Erythroblast (primary cell): ENCODE measurements around the gene FANCC.

ENCODE experiments used
- DNase-seq, 2 experiments: peaks; one replicate each; lab custom pipeline; 2025; lab: John Stamatoyannopoulos, UW
- GATA1 ChIP-seq: IDR thresholded peaks from 2 replicates; pipeline ENCODE4 v1.6.1; 2011; ENCODE audit warnings: low read depth, mild to moderate bottlenecking, control low read depth, low read length, moderate library complexity
- POLR2A ChIP-seq: IDR thresholded peaks from 2 replicates; pipeline ENCODE4 v1.6.1; 2011; ENCODE audit warnings: mild to moderate bottlenecking, low read length

FANCC gene

GRCh38 chr9:95086564-95086955 lies 230.9 kb downstream of the FANCC start:
- no peak for TF ChIP-seq GATA1
- no peak for TF ChIP-seq POLR2A
- DNase-seq = no peak

- no peak for TF ChIP-seq POLR2A
- TF ChIP-seq GATA1 = no peak
- no peak for DNase-seq
Measured at GRCh38 chr9:95085861-95086563, 231.5 kb downstream of the FANCC start.

- no peak for DNase-seq
- TF ChIP-seq GATA1 (no peak), POLR2A (no peak)
Measured at GRCh38 chr9:95085036-95085770, 232.3 kb downstream of the FANCC start.

GRCh38 chr9:95084254-95084934 lies 233.1 kb downstream of the FANCC start:
- DNase-seq = no peak
- TF ChIP-seq GATA1 (no peak), POLR2A (no peak)

- TF ChIP-seq POLR2A (no peak), GATA1 (no peak)
- no peak for DNase-seq
Measured at GRCh38 chr9:95083086-95083768, 234.3 kb downstream of the FANCC start.

GRCh38 chr9:95082401-95083084 lies 235.0 kb downstream of the FANCC start:
- no peak for TF ChIP-seq POLR2A
- no peak for TF ChIP-seq GATA1
- no peak for DNase-seq

- DNase-seq = no peak
- TF ChIP-seq POLR2A (no peak), GATA1 (no peak)
Measured at GRCh38 chr9:95081998-95082397, 235.5 kb downstream of the FANCC start.

GRCh38 chr9:95080961-95081647 lies 236.4 kb downstream of the FANCC start:
- DNase-seq = no peak
- no peak for TF ChIP-seq POLR2A
- TF ChIP-seq GATA1 = no peak

GRCh38 chr9:95079461-95079860 lies 238.0 kb downstream of the FANCC start:
- DNase-seq = no peak
- TF ChIP-seq POLR2A = no peak
- TF ChIP-seq GATA1 = no peak

- no peak for TF ChIP-seq GATA1
- no peak for TF ChIP-seq POLR2A
Measured at GRCh38 chr9:95078939-95079338, 238.6 kb downstream of the FANCC start.

GRCh38 chr9:95078511-95078910 lies 239.0 kb downstream of the FANCC start:
- DNase-seq = no peak
- TF ChIP-seq GATA1 (no peak), POLR2A (no peak)

More at GRCh38 chr9:95078939-95079338, 238.6 kb downstream of the FANCC start:
- DNase-seq = no peak

GRCh38 chr9:95077766-95078370 lies 239.6 kb downstream of the FANCC start:
- no peak for DNase-seq
- TF ChIP-seq POLR2A (no peak), GATA1 (no peak)
